CD4-positive, alpha-beta T cell treated with Interleukin-12 subunit alpha and Interleukin-12 subunit beta, for 1 hour (primary cell): ENCODE data around the gene ARMC9.

Experiments used
- DNase-seq: peaks from one replicate; pipeline ENCODE4 v3.0.0-alpha.2; 2020

ARMC9 gene

DNA sequence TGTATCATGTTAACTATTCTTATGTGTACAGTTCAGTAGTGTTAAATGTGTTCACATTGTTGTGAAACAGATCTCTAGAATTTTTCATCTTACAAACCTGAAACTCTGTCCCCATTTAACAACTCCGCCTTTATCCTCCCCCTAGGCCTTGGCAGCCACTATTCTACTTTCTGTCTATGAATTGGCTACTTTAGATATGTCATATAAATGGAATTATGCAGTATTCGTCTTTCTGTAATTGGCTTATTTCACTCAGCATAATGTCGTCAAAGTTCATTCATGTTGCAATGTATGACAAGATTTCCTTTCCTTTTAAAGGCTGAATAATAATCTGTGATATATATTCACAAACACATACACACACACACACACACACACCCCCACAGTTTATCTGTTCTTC lies 12.4 kb downstream of the ARMC9 start:
- DNase-seq: no peak

DNA sequence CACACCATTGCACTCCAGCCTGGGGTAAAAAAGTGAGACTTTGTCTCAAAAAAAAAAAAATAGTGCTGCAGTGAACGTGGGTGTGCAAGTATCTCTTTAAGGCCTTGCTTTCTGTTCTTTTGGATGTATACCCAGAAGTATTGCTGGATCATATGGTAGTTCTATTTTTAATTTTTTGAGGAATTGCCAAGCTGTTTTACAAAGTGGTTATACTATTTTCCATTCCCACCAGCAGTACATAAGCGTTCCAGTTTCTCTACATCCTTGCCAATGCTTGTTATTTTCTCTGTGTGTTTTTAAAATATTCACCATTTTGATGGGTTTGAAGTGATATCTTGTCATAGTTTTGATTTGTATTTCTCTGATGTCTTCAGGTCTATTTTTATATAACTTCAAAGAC lies 13.1 kb downstream of the ARMC9 start:
- no peak for DNase-seq

DNA sequence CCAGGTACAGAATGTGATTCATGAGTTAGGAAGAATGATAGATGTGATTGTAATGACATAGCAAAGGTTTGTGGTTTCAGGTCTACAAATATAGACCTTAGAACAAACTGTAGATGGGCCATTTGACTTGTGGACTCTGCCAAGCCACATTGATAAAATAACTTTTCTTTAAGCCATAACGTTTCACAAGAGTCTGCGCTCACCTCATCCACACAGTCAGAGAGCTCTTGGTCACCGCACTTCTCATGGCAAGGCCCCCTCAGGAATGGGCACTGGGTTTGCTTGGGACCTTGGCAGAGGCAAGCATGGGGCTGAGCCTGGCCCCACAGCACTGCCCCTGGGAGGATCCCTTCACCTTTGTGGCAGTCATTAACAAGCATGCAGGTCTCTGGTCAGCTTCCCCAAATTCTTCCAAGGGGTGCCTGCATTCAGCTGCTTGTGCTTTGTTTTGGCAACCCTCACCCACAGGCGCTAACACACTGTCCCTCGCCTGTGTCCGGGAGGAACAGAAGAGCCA lies 14.0 kb downstream of the ARMC9 start:
- DNase-seq: no peak

DNA sequence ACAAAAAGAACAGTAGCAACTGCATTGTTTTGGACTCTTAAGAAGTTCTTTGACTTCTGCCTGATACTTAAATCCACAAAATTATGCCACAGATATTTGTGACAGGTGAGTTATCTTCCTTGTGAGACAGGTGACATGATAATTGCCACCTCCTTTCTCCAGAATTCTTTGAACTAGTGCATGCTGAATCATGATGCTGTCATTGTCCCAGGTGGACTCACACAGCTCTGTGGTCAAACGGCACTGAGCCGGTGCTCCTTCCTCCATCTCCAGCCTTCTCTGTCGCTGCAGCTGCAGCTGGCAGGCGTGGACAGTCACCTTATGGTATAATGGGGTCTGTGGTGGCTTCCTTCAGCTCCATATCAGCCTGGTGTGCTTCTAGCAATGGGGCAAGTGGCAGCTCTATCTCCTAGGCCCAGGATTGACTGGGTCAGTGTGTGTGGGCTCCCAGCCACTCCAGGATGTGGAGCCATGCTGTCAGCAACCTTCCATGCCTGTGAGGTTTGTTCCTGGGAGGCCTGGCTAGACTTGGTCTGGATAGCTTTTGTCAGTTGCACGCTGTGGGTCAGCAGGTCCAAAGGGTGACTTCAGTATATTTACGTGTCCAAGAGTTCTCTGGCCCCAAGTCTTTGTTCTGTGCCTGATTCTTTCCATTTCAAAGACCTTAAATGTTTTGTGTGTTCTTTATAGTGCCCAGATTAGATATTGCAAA lies 15.7 kb downstream of the ARMC9 start:
- no peak for DNase-seq

DNA sequence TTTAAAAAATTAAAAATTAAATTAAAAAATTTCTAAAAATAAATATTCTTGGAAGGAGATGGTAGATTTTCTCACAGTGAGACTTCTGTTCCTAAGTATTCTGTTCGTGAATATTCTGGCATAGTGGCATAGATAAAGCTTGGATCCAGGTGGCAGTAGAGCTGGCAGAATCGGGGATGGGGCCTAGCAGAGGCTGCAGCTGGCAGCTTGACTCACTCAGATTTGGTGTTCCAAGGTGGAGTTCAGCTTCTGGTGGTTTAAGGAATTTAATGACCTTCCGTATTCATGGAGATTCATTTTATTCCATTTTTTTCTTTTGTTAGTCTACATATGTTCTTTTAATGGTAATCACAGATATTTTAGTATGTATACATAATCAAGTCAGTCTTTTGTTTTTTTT lies 19.9 kb downstream of the ARMC9 start:
- no peak for DNase-seq

DNA sequence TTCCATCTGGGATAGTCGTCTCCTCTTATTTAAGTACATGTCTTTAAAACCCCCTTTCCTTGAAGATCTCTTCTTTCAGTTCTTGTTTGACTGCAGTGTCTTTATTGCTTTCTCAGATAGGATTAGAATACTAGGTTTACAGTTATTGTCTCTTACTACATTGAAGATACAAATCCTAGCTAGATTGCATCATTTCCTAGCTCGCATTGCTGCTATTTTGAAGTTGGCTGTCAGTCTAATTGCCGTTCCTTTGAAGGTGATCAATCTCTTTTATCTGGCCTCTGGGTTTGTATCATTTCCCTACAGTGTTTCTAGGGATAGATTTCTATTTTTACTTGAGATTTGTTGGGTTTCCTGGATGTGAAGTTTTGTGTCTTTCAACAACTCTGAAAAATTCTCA lies 20.9 kb downstream of the ARMC9 start:
- no peak for DNase-seq

DNA sequence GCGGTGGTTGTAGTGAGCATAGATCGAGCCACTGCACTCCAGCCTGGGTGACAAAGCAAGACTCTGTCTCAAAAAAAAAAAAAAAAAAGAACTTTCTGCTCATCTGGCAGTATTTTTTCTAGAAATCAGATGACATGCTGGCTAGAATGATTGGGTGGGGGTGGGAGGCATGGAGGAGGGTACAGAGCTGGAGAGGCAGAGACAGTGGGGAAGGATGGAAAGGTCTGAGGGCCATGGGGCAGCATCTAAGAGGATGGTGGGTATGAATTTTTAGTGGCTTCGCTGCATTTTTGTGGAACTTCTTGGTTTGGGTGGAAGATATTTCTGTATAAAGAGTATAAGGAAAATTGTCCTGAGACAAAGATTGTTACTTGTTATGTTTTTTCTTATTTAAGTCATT lies 23.3 kb downstream of the ARMC9 start:
- no peak for DNase-seq

DNA sequence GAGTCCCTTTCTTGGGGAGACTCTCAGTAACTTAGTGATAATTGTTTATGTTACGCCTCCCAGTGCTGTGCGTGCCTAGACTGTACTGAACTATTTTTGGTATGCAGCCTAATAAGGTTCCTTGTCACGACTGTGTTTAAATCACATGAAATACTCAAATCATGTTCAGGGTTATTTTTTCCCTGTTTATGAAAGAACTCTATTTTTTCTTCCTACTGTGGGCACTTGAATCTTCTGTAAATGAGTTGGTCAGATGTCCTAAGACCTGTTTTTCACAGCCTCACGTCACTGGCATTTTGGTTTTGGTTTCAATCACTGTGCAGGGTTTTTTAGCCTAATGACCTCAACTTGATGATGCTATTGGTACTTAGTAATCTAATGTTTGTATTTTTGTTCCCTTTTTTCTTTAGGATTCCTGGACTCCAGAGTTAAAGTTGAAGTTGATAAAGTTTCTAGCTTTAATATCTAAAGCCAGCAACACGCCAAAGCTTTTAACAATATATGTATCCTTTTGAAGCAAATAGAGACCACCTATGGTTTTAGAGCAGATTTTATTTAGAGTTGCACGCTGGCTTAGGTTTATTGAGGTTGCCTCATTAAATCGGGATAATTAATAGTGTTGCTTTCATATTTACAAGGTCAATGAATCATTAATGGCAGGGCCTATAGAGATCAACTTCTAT lies 24.0 kb downstream of the ARMC9 start:
- DNase-seq: no peak

DNA sequence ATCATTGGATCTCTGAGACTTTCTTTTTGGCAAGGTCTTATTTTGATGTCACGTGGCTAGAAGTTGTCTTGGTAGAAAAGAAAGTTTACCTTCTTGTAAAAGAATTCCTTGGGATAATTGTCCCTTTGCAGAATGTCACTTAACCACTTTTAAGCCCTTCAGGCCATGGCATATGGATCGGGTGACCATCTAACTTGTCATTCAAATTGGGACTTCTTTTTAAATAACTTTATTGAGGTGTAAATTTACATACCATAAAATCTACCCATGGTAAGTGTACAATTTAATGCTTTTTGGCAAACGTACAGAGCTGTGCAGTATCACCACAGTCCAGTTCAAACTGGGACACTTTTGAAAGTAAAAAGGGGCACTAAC lies 24.6 kb downstream of the ARMC9 start:
- DNase-seq: no peak

DNA sequence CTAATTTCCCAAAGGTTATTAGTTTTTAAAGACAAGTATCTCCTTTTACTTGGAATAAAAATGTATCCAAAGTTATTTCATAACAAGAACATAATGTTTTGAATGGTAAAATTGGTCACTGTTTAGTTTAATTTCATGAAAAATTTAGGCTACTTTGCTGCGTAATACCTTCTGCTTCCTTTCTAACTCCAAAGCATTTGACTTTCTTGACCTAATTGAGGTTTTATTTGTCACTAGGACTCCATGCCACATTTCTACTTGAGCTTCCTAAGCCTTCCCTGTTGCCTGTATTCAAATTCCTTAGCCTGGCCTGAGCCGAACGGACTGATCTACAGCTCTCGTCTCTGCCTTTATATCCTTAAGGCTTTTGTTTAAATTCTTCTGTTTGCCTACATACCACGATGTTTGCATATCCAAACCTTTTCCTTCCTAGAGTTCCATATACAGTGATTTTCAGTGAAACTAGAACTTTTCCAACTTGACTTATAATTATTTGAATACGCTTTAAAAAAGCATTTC lies 25.1 kb downstream of the ARMC9 start:
- DNase-seq: no peak

DNA sequence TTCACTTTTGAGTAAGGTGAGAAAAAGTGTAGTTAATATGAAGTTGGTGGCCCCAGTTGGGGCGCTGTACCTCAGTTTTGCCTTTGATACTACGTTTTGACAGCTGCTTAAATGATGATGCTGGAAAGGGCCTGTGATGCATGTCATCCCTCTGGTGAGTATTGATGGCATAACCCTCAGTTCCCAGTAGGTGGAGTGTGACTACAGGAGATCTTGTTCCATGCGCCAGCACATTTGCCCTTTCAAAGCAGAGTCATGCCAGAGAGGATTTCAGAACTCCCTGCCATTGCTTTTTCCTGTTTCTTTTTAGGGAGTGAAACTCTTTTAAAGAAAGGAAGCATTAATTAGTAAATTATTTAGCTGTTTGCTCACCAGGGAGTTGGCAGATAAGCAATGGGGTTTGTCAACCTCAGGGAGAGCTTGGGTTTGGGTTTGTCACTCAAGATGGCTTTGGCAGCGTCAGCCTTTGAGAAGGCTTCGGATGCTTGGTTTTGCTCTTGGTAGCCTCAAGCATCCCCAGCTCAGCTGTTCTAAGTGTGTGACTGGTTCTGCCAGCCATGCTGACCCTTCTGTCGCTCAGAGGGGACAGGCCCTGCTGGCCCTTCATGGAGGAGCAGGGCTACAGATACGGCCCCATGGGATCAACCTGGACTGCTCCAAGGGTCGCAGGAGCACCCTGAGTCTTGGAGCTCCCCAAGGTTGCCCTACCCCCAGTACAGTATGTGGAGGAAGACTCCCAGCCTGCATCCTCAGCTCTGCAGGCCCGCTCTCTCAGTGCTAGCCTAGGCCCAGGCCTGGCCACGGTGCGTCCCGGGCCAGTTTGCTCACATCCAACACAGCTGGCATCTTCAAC lies 29.1 kb downstream of the ARMC9 start:
- DNase-seq: peak; percentile 60

DNA sequence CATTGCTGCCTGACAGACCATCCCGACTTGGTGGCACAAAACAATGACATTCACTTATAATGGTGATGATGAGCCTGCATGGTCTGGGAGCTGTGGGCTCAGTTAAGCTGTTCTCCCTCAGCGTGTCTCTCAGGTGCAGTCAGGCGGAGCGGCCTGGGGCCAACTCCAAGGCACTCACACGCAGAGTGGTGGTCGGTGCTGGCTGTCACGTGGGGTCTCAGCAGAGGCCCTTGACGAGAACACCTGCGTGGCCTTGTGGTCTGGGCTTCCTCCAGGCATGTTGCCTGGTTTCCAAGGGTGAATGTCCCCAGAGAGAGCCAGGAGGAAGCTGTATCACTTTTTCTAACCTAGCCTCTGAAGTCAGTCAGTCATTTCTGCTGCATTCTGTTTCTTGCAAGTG lies 29.8 kb downstream of the ARMC9 start:
- no peak for DNase-seq

DNA sequence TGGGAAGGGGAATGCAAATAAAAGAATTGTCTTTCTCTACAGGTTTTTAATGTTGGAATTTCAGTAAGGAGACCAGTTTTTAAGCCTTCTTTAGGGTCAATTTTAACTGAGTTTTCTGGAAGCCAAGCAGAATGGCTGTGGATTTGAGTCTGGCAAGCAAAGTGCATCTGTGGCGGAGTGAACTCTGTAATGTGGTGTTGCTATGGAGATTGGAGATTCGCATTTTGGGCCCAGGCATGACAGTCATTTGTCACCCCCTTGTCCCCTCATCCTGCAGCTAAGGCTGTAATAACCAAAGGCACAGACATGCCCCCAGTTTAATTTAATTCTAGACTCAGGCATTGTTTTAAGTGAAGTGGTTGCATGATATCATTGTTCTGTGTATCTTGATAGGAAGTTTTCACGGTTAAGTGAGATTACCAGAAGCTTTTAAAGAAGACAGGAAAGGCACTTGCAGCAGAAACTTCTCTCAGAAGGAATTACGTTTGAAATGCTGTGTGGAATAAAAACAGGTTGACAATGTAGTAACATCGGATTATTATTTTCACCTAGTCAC lies 30.6 kb downstream of the ARMC9 start:
- DNase-seq: no peak

DNA sequence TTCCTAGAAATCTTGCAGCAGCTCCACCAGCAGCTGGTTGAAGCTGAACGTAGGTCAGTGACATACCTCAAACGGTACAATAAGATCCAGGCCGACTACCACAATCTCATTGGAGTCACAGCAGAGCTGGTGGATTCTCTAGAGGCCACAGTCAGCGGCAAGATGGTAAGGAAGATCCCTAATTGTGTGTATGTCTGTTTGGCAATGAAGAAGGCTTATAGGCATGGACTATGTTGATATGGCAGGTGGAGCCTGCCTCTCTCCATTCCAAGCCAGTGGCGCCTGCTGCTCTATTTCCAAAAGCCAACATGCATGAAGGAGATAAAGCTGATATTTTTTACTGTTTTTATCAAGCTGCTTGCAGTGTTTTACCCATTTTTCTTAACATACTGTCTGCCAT lies 36.8 kb downstream of the ARMC9 start:
- no peak for DNase-seq

DNA sequence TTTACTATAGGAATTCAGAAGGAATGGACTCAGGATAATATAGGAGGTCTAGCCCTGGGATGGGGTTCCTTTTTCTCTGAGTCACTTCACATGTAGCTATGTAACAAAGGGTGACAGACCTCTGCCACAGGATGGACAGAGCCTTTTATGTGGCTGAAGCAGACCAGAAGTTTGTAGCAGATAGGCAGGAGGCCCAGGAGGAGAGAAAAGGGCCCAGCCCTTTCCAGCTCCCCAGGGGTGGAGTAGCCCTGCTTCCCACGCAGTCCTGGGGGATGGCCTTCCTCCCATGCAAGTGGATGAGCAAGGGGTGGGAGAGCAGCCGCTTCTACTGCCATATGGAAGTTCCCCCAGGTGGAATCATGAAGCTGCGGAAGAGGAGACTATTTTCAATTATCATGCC lies 40.3 kb downstream of the ARMC9 start:
- DNase-seq: no peak

DNA sequence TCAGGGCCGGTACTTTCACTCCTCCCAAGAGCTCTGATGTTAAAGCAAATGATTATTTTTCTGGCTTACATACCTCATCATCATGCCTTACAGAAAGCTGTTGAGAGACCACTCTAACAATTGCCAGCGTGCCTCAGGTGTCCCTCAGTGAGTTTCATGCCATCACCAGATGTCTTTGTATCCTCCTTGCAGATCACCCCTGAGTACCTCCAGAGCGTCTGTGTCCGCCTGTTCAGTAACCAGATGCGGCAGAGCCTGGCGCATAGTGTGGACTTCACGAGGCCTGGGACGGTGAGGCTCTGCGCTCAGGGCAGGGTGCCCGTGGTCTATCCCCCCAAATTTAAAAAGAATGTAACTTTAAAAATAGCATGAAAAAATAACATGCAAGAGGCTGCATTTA lies 41.3 kb downstream of the ARMC9 start:
- no peak for DNase-seq

DNA sequence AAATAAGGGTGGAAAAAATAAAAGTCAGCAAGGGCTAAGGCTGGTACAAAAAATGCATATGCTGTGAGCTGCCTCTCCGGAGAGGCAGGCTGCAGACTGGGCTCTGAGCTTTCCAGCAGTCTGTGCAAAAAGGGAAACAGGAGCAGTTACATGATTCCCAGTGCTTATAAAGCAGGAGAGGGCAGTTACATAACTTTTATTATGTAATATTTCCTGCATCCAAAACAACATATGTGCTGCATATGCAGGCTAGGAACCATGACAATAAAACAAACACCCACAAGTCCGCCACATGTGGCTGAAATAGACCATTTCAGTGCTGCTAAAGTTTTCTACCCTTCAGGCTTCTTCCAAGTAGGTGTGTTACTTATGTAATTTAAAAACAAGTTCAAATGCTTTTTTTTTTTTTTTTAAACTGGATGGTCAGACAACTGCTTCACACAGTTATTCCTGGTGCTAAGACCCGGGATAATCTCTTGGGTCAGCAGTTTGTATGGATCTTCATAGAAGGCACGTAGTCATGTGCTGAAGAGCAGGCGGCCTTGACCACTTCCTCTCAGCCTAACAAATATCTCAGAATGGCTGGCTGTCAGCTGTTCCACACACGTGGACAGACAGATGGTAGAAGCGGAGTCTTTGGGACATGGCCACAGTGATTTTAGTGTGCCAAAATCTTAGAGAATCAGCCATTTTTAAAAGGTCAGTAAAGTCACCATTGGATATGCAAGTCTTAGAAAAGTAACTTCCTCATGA lies 43.5 kb downstream of the ARMC9 start:
- DNase-seq: no peak

DNA sequence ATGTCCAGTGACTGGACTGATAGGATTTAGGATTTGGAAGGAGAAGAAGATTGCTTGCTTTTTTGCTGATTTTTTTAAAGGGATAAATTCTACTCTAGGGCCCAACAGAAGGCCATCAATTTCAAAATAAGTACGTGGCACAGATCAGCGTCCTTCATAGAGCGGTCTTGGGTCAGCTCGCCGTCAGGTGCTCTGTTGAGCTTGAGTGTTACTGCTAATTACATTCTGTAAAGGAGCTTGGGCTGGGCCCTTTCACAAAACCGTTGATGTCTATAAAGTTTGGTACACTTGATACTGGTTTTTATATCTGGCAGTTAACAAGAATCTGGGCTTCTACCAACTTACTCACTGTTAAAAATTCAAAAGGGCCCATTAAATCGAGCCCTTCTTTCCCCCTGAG lies 45.4 kb downstream of the ARMC9 start:
- DNase-seq: no peak

DNA sequence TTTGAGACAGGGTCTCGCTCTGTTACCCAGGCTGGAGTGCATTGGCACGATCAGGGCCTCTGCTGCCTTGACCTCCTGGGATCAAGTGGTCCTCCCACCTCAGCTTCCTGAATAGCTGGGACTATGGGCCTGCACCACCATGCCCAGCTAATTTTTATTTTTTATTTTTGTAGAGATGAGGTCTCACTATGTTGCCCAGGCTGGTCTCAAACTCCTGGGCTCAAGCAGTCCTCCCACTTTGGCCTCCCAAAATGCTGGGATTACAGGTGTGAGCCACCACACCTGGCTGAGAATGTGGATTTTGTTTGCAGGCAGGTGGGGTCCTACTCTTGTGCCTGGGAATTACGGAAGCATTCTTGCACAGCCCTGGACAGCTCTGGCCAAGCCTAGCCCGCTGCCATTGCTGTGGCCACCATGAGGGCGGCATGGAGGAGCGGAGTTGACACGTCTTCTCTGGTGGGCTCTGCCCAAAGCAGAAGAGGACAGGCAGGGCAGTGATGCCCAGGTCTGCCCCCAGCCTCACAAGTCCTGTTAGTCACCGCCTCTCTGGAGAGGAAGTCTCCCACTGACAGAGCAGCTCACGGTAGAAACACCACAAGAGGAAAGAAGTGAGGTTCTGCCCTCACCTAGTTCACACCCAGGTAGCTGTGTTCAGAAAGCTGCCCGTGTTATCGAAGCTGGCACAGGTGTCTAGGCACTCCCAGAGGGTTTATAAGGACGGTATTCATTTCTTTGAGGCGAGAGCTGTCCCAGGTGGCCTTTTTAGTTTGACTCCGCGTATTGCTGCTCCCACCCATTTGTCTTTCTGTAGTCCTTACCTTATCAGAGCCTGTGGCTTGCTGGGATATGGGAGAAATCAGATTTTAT lies 46.2 kb downstream of the ARMC9 start:
- no peak for DNase-seq

DNA sequence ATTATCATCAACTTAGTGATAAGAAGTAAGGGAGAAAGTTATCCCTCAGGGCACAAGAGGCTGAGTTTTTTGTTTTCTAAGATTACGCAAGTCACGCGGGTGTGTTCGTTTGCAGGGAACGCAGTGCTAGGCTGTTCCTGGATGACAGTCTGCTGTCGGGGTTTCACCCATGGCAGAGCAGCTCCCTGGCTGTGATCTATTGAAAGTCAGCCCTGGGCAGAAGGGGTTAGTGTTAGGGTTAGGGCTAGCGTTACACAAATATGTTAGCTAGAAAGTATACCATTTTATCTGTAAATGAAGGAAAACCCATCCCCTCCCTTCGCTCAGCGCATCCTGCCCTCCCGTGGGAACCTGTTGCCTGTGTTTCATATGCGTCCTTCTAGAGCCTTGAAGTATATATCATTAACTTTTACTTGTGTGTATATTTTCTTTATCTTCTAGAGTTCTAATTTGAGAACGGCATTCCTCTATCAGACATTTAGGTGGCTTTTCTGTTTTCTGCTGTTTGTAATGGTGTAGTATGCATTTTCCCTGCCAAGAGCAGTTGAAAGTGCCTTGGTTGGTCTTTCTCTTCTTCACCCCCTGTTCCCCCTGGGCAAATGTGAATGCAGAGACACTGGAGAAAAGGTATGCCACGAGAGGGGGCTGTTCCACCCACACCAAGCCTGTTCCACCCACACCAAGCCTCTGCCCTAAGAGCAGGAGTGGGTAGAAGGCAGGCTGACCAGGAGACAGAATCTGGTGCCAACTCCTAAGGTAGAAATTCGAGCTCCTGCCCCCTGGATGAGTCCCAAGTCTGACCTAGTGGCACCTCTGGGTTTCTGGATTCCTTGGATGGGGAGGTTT lies 47.0 kb downstream of the ARMC9 start:
- peak; percentile 23 for DNase-seq
